GM12864 (cell line): Measurements from ENCODE around the gene PCDHGC5.
A peak's percentile ranks its signal among the peaks of the same experiment; 100 is the strongest.

Experiments
- DNase-seq: peaks from one replicate; pipeline ENCODE4 v3.0.0-alpha.2; 2011; ENCODE audit warnings: low read depth
- H3K4me3 ChIP-seq: 2 replicates; pipeline ENCODE4 v1.5.1; 2011; ENCODE audit warnings: mild to moderate bottlenecking, low read depth, low read length, control low read depth
- TF ChIP-seq, protein P1 (sequence below): IDR thresholded peaks from 2 replicates; pipeline ENCODE4 v1.5.1; 2011; ENCODE audit warnings: low read depth, mild to moderate bottlenecking, moderate library complexity, low read length, control low read depth, inconsistent platforms; ENCODE audit errors: missing control alignments

Gene PCDHGC5

DNA sequence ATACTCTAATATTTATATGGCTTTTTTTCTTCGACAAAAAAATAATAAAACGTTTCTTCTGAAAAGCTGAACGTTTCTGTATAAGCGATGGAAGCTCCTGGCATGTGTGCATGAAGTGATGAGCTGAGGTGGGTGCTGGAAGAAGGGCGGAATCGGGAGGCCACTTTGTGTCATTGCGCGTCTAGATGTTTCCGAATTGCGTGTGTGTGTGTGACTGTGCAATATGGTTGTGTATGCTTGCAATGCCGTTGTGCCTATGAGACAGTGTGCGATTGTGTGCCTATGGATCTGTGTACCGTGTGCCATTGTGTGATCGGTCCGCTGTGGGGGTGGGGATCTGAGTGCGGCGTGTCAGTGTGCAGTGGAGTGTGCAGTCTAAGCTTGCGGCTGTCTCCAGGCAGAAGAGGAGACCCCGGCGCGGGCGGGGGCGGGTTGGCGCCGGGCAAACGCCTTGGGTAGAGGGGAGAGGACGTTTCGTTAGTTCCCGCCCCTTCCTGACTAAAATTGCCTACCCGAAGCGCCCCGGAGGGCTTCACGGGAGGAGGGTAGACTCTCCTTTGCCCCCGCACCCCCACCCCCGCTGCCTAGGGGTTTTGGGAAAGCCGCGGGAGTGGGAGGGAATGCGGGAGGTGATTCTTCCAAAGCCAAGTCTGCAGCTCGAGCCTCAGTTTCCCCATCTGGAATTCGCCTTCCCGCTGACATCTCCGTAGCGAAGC lies 24.2 kb downstream of the PCDHGC5 start:
- H3K4me3 ChIP-seq = peak overlapping the region; percentile 56
- DNase-seq = no peak
- TF ChIP-seq, protein P1, sequence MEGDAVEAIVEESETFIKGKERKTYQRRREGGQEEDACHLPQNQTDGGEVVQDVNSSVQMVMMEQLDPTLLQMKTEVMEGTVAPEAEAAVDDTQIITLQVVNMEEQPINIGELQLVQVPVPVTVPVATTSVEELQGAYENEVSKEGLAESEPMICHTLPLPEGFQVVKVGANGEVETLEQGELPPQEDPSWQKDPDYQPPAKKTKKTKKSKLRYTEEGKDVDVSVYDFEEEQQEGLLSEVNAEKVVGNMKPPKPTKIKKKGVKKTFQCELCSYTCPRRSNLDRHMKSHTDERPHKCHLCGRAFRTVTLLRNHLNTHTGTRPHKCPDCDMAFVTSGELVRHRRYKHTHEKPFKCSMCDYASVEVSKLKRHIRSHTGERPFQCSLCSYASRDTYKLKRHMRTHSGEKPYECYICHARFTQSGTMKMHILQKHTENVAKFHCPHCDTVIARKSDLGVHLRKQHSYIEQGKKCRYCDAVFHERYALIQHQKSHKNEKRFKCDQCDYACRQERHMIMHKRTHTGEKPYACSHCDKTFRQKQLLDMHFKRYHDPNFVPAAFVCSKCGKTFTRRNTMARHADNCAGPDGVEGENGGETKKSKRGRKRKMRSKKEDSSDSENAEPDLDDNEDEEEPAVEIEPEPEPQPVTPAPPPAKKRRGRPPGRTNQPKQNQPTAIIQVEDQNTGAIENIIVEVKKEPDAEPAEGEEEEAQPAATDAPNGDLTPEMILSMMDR = no peak

DNA sequence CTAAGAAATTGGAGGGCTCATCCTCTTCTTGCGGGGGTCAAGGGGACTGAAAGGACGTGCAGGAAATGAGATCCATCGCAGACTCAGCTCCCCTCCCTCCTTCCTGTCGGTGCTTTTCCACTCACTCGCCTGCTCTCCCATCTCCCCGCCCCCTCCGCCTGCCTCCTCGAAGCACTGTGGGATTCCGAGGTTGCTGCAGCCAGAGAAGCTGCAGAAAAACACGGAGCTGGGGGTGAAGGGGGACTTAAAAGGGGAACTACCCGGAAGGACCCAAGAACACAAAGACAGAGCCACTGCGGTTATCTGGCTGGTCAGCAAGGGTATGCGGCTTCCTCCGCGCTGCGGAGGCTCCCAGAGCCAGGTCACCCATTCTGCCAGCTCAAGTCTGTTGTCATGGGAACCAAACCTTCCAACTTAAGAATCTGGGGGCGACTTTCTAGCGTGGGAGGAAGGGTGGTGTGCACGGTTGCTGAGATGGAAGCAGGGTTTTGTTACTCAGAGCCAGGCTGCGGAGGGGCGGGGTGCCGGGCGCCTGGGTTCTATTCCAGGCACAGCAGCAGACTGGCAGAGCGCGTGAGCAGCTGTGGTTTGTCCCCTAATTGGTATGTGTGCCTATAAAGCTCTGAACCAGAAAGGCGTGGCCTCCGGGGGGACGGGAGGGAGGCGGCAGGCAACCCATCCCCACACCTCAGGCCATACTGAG lies 24.9 kb downstream of the PCDHGC5 start:
- H3K4me3 ChIP-seq = peak overlapping the region; percentile 56
- TF ChIP-seq, protein P1 = no peak
- peak; percentile 82 for DNase-seq

DNA sequence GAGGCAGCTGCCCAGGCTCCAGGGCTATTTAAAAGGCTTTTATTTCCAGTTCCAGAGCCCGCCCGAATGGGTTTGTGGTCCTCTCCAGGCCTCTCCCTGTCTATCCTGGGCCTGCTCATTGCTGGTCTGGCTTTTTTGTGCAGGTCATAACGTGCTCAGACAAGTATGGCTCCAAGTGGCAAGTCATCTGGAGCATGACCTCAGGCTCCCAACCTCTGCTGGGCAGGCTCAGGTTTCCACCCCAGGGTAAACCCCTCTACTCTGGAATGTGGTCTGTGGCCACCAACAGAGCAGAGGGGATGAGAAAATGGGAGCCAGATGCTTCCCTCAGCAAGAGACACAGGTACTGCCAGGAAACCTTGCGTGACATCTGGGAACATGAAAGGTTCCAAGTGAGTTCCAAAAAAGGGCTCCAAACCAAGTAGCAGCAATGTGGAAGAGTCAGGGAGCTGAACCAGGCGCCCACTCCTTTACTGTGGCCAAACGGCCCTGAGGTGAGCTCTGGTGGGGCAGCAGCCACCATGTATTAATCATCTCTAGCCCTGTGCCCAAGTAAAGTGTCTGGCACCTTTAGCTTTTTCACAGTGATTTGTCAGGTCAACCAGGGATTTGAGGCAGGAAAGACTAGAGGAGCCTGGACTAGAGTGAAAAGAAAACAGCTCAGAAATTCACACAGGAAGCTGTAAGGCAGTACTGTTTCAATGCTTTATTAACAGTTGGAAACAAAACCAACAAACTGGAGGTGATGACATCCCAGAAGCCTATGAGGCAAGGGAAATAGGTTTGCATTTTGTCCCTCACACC lies 25.7 kb downstream of the PCDHGC5 start:
- no peak for DNase-seq
- H3K4me3 ChIP-seq = no peak overlapping the region
- TF ChIP-seq, protein P1 = no peak

DNA sequence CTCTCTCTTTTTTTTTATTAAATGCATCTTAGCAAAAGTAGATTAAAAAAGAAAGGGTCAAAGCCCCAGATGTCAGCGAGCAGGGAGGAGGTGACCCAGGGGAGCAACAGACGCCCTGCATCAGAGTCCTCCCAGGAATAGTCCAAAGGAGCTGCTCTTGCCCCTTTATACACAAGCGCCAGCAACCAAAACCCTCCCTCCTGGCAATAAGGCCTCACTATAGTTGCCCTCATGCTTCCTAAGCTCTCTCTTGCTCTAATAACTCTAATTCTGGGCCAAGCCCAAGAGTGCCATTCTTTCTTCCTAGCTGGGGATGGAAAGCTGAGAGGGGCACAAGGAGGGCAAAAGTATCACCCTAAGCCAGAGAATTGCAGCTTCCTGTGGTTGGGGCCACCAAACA lies 26.3 kb downstream of the PCDHGC5 start:
- DNase-seq = no peak
- TF ChIP-seq, protein P1 = no peak
- H3K4me3 ChIP-seq = no peak overlapping the region

DNA sequence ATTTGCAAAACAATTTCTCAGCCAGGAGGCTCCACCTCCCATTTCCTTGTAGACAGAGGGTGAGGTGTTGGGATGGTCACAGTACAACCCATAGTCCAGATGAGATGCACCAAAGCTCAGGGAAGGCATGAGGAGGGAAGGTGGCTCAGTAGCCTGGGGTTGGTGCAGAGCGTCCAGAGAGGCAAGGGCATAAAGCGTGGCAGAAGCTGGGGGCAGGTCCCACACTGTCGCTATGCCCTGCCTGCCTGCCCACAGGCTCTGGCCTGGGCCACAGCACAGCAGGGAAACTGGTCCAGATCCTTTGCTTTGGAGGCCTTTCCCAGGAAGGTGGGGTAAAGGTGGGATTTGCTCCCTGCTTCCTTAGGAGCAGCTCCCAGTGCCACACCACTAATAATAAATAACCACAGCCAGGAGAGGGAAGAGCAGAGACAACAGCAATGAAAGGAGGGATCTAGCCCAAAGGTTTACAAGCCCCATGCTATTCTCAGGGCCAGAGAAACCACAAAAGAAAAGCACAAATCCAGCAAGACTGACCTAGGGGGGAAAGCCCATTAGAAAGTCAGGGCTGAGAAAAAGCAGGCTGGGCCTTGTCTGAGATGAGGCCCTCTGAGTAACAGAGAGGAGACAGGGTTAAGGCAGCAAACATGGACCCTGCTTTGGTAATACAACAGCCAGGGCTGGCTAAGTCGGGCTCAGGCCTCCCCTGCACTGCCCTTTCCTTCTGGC lies 27.2 kb downstream of the PCDHGC5 start:
- no peak for DNase-seq
- no peak overlapping the region for H3K4me3 ChIP-seq

DNA sequence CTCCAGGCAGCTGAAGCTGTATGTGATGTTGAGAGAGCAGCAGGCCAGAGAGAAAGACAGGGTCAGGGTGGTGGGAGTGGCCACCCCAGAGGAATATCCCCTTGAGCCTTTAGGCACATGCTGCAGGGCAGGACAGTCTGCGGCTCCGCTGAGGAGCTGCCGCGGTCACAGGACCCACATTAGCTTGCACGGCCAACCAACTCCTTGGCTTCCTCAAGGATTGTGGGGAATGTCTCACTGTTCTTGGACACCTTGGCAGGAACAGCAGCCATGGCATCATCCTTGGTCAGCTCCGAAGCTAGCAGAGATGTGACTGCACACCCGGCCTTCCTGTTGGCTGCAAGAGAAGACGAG lies 27.8 kb downstream of the PCDHGC5 start:
- TF ChIP-seq, protein P1 = no peak
- no peak overlapping the region for H3K4me3 ChIP-seq
- DNase-seq = no peak

More for the DNA sequence above, 27.2 kb downstream of the PCDHGC5 start:
- TF ChIP-seq, protein P1 = no peak
